GM18868 (cell line): ENCODE measurements around the gene CTNNA2.

Experiments used
- ATAC-seq: cut with Tn5 transposase; IDR thresholded peaks from one replicate; pipeline ENCODE4 v1.9.1; 2021; ENCODE audit warnings: mild to moderate bottlenecking, moderate library complexity; ENCODE audit not compliant: unreplicated experiment

CTNNA2 gene

GRCh38 chr2:79909521-79909920 is 396.7 kb downstream of the CTNNA2 start:
- no peak for ATAC-seq

GRCh38 chr2:79910643-79911042 is 397.8 kb downstream of the CTNNA2 start:
- no peak for ATAC-seq

- ATAC-seq: no peak
These were observed 402.6 kb downstream of the CTNNA2 start for GRCh38 chr2:79915455-79915854.

GRCh38 chr2:79916285-79916684 is 403.4 kb downstream of the CTNNA2 start:
- ATAC-seq: no peak

- ATAC-seq: no peak
These were observed 407.7 kb downstream of the CTNNA2 start for GRCh38 chr2:79920512-79921076.

GRCh38 chr2:79929624-79930023 is 416.8 kb downstream of the CTNNA2 start:
- no peak for ATAC-seq

- no peak for ATAC-seq
These were observed 422.3 kb downstream of the CTNNA2 start for GRCh38 chr2:79935046-79935732.

- ATAC-seq: peak; percentile 77
These were observed 423.2 kb downstream of the CTNNA2 start for GRCh38 chr2:79935771-79936657.

GRCh38 chr2:79936715-79937114 is 423.9 kb downstream of the CTNNA2 start:
- ATAC-seq: peak; percentile 77

- no peak for ATAC-seq
These were observed 425.8 kb downstream of the CTNNA2 start for GRCh38 chr2:79938648-79939047.

- ATAC-seq: no peak
These were observed 427.5 kb downstream of the CTNNA2 start for GRCh38 chr2:79940364-79940763.

- ATAC-seq: no peak
These were observed 428.3 kb downstream of the CTNNA2 start for GRCh38 chr2:79941179-79941578.

GRCh38 chr2:79944205-79944604 is 431.4 kb downstream of the CTNNA2 start:
- no peak for ATAC-seq

GRCh38 chr2:79945653-79946445 is 433.0 kb downstream of the CTNNA2 start:
- ATAC-seq: no peak

GRCh38 chr2:79947751-79948150 is 434.9 kb downstream of the CTNNA2 start:
- no peak for ATAC-seq

- ATAC-seq: no peak
These were observed 437.7 kb downstream of the CTNNA2 start for GRCh38 chr2:79950526-79950925.

GRCh38 chr2:79952616-79953015 is 439.8 kb downstream of the CTNNA2 start:
- ATAC-seq: no peak

GRCh38 chr2:79960035-79960434 is 447.2 kb downstream of the CTNNA2 start:
- no peak for ATAC-seq

GRCh38 chr2:79960519-79960918 is 447.7 kb downstream of the CTNNA2 start:
- no peak for ATAC-seq

GRCh38 chr2:79964966-79965365 is 452.1 kb downstream of the CTNNA2 start:
- ATAC-seq: no peak

- no peak for ATAC-seq
These were observed 453.5 kb downstream of the CTNNA2 start for GRCh38 chr2:79966369-79966768.
